Muscle layer of colon (tissue), 2 donors: ENCODE results near the gene TNNT1.
A peak's percentile ranks its signal among the peaks of the same experiment; 100 is the strongest.

ENCODE experiments used
- H3K27ac ChIP-seq: one replicate; pipeline ENCODE4 v1.7.0; 2013; ENCODE audit warnings: low read depth, mild to moderate bottlenecking, low read length, moderate library complexity
- H3K27me3 ChIP-seq, 2 donors: one replicate each; pipeline ENCODE4 v1.7.0; 2013; ENCODE audit warnings: low read length in 2 of 2, mild to moderate bottlenecking in 2 of 2; ENCODE audit not compliant: insufficient read depth in 2 of 2, control insufficient read depth in 1 of 2
- H3K36me3 ChIP-seq: one replicate; pipeline ENCODE4 v1.7.0; 2013; ENCODE audit warnings: mild to moderate bottlenecking, low read length; ENCODE audit not compliant: insufficient read depth
- H3K4me1 ChIP-seq: one replicate; pipeline ENCODE4 v1.7.0; 2013; ENCODE audit warnings: mild to moderate bottlenecking, low read length; ENCODE audit not compliant: insufficient read depth
- H3K4me3 ChIP-seq, 2 donors: one replicate each; pipeline ENCODE4 v1.7.0; 2013; ENCODE audit warnings: low read length in 2 of 2, low read depth in 1 of 2, mild to moderate bottlenecking in 1 of 2, moderate library complexity in 1 of 2
- H3K9ac ChIP-seq: one replicate; pipeline ENCODE4 v1.7.0; 2013; ENCODE audit warnings: low read length
- H3K9me3 ChIP-seq: one replicate; pipeline ENCODE4 v1.7.0; 2013; ENCODE audit warnings: mild to moderate bottlenecking, low read length
- donor health status: abdominal sarcoma.
- donor health status: Adenocarcinoma of cecum.

The TNNT1 gene

DNA sequence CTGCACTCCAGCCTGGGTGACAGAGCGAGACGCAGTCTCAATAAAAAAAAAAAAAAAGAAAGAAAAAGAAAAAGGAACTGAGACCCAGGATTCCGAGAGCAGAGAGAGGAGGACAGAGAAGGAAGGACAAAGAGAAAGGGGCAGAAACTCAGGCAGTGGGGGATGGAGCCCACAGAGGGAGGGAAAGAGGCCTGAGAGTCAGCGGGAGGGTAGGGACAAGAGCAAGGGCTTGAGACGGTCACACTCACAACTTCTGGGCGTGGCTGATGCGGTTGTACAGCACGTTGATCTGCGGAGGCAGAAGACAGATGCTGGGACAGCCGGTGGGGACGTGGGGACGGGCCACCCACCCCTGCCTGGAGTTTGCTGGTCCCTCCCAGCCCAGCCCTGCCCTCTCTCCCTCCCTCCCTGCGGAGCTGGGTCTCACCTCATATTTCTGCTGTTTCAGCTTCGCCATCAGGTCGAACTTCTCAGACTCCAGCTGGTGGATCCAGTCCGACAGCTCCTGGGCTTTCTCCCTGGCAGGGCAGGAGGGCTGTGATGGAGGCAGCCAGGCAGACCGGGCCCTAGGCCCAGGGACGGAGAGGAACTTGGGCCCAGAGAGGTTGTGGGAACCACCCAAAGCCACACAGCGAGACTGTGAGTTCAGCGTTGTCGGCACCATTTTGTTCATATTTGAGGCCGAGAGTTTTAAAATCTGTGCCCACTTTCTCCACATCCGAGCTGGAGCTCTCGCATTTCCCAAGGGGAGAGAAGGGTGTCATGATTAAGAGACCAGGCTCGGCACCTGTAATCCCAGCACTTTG, 15.2 kb downstream of the TNNT1 start:
- H3K4me1 ChIP-seq = no peaks in the 10 kb centered on the region
- H3K27ac ChIP-seq = no peak overlapping the region
- H3K27me3 ChIP-seq = peaks cover 9 to 29% of the 10 kb centered on the region in 2 donors

DNA sequence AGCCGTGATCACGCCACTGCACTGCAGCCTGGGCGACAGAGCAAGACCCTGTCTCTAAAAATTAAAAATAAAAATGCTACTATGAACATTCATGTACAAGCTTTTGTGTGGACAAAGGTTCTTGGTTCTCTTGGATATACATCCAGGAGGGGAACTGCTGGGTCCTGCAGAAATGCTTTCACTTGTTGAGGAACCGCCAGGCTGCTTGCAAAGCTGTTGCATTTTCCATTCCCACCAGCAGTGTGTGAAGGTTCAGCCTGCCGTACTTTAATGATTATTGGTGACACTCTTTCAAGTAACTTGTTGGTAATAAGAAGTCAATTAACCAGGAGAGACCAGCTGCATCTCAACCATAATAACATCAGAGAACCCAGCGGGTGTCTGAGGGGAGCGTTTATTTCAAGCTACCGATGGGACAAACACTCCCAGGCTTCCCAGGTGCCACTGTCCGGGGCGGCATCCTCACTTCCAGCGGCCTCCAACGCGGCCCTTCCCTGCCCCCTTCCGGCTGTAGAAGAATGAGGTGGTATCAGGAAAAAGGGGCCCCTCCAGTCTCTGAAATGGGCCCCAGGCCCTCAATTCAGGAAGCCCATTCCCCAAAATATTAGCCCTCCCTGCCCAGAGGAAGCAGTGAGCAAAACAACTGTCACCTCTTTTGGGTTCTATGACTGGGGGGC, 16.4 kb downstream of the TNNT1 start:
- peaks cover 9 to 23% of the 10 kb centered on the region in 2 donors for H3K27me3 ChIP-seq
- H3K9me3 ChIP-seq = no peaks in the 10 kb centered on the region
- H3K9ac ChIP-seq = no peak overlapping the region
- H3K27ac ChIP-seq = no peak overlapping the region
- no peaks in the 10 kb centered on the region for H3K4me1 ChIP-seq
- no peak overlapping the region for H3K4me3 ChIP-seq
- no peaks in the 10 kb centered on the region for H3K36me3 ChIP-seq

More for the DNA sequence above, 15.2 kb downstream of the TNNT1 start:
- Histone ChIP-seq H3K36me3 (no peaks in the 10 kb centered on the region), H3K9me3 (no peaks in the 10 kb centered on the region), H3K9ac (no peak overlapping the region), H3K4me3 (no peak overlapping the region)

DNA sequence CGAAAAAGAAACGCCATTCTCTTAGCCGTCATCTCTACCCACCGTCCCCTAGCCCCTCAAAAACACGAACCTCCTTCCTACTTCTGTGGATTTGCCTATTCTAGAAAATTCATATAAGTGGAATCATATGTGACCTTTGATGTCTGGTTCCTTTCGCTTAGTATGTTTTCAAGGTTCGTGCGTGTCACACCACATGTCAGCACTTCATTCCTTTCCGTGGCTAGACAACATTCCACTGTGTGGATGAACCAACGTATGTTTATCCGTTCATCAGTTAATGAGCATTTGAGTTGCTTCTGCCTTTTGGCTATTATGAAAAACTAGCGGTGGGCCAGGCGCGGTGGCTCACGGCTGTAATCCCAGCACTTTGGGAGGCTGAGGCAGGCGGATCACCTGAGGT, 17.6 kb downstream of the TNNT1 start:
- no peak overlapping the region for H3K4me3 ChIP-seq
- H3K27ac ChIP-seq = no peak overlapping the region
- H3K27me3 ChIP-seq = peaks cover 9 to 11% of the 10 kb centered on the region in 2 donors
- H3K9ac ChIP-seq = no peak overlapping the region
- H3K36me3 ChIP-seq = no peaks in the 10 kb centered on the region
- H3K9me3 ChIP-seq = no peaks in the 10 kb centered on the region
- H3K4me1 ChIP-seq = no peaks in the 10 kb centered on the region

DNA sequence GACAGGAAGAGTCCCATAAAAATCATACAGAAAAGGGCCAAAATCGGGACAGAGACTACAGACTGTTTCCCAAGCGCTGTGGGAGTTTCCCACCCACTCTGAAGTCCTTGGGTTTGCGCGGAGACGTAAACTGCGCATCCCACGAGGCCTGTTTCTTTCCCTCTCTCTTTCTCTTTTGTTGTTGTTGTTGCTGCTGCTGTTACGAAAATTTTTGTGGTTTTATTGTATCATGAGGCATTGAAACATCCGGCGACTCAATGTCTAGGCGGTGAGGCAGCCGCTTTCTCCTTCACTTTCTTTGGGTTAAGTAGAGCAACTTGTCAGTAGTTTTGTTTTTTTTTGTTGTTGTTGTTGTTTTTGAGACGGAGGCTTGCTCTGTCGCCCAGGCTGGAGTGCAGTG, 30.0 kb downstream of the TNNT1 start:
- Histone ChIP-seq H3K4me1 (peaks cover 28% of the 10 kb centered on the region), H3K36me3 (no peaks in the 10 kb centered on the region), H3K9ac (no peak overlapping the region), H3K27me3 (peaks cover 0 to under 1% of the 10 kb centered on the region in 2 donors), H3K4me3 (no peak overlapping the region), H3K9me3 (no peaks in the 10 kb centered on the region), H3K27ac (no peak overlapping the region)

DNA sequence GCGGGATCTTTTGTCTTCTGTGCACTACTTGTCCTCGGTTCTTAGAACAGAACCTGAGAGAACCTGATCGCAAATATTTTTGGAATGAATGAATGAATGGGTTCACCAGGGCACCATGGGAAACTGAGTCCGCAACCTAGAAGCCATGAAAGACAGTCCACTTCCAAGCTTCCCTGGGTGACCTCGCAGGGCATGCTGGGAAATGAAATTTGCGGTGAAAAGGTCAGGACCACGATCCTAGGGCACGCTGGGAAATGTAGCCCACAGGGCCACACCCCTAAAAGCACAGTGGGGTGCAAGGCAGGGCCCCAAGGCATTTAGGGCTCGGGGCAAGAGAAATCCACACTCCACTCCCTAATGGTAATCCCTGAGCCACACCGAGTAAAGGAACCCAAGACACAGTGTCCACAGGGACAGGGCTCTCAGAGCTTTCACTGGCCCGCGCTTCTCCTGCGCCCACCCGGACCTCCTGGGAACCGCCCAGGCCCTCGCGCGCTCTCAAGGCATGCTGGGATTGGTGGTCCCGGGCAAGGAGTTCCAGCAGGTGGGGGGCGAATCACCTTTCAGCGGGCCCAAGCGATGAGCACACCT, 30.5 kb downstream of the TNNT1 start:
- peak overlapping the region; percentile 60 to 80 for H3K4me3 ChIP-seq
- H3K36me3 ChIP-seq = no peaks in the 10 kb centered on the region
- peak overlapping the region; percentile 88 for H3K27ac ChIP-seq
- no peaks in the 10 kb centered on the region for H3K9me3 ChIP-seq
- peaks cover 30% of the 10 kb centered on the region for H3K4me1 ChIP-seq
- no peaks in the 10 kb centered on the region for H3K27me3 ChIP-seq
- no peak overlapping the region for H3K9ac ChIP-seq

DNA sequence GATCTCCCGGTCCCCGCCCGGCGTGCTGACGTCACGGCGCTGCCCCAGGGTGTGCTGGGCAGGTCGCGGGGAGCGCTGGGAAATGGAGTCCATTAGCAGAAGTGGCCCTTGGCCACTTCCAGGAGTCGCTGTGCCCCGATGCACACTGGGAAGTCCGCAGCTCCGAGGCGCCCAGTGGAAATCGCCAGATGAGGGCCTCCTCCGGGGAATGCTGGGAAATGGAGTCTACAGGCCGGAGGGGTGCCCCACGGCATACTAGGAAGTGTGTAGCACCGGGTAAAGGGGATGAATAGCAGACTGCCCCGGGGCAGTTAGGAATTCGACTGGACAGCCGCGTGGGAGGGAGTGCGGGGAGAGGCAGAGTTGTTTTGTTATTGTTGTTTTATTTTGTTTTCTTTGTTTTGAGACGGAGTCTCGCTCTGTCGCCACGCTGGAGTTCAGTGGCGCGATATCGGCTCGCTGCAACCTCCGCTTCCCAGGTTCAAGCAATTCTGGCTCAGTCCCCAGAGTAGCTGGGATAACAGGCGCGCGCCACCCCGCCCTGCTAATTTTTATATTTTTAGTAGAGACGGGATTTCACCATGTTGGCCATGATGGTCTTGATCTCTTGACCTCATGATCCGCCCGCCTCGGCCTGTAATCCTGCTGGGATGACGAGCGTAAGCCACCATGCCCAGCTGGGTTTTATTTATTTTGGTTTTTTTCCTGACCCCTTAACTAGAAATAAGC, 31.2 kb downstream of the TNNT1 start:
- peak overlapping the region; percentile 60 to 80 for H3K4me3 ChIP-seq
- H3K27ac ChIP-seq = peak overlapping the region; percentile 88
- no peaks in the 10 kb centered on the region for H3K36me3 ChIP-seq
- peaks cover 37% of the 10 kb centered on the region for H3K4me1 ChIP-seq
- H3K9ac ChIP-seq = no peak overlapping the region
- no peaks in the 10 kb centered on the region for H3K27me3 ChIP-seq
- H3K9me3 ChIP-seq = no peaks in the 10 kb centered on the region

DNA sequence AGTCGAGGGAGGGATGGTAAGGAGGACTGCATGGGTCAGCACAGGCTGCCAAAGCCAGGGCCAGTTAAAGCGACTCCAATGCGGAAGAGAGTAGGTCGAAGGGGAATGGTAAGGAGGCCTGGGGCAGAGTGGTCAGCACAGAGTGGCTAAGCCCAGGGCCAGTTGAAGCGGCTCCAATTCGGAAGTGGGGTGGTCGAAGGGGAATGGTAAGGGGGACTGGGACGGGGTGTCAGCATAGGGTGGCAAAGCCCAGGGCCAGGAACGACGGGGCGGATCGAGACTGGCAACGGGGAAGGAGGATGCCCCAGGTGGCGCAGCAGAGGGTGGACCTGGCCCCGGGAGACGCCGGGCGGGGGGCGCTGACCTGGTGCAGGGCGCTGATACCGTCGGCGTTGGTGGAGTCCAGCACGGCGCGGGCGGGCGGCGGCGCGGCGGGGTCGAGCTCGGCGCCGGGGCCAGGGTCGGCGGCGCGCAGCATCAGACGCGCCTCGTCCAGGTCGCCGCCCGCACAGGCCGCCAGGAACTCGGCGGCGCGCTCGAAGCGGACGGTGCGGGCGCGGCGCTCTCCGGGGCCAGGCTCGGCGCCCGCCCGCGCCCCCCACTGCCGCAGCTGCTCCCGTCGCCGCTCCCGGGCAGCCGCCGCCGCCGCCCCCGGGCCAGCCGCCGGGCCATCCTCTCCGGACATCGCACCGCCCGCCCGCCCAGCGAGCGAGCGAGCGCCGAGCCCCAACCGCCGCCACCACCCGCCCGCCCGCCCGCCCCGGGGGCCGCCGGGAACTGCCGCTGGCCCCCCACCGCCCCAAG, 31.9 kb downstream of the TNNT1 start, which contains the start of gene PPP1R12C:
Gene PPP1R12C, minus strand, starts transcription at position 779 of the 804 bp plus-strand sequence. Its CDS starts 94 bp downstream, at position 685.
- H3K36me3 ChIP-seq = no peaks in the 10 kb centered on the region
- H3K9ac ChIP-seq = peak within 1 kb of the TSS; percentile 91
- no peaks in the 10 kb centered on the region for H3K9me3 ChIP-seq
- no peaks in the 10 kb centered on the region for H3K27me3 ChIP-seq
- peak within 1 kb of the TSS; percentile 99 for H3K27ac ChIP-seq
- peak within 1 kb of the TSS; percentile 80 to 89 for H3K4me3 ChIP-seq
- peaks cover 45% of the 10 kb centered on the region for H3K4me1 ChIP-seq

DNA sequence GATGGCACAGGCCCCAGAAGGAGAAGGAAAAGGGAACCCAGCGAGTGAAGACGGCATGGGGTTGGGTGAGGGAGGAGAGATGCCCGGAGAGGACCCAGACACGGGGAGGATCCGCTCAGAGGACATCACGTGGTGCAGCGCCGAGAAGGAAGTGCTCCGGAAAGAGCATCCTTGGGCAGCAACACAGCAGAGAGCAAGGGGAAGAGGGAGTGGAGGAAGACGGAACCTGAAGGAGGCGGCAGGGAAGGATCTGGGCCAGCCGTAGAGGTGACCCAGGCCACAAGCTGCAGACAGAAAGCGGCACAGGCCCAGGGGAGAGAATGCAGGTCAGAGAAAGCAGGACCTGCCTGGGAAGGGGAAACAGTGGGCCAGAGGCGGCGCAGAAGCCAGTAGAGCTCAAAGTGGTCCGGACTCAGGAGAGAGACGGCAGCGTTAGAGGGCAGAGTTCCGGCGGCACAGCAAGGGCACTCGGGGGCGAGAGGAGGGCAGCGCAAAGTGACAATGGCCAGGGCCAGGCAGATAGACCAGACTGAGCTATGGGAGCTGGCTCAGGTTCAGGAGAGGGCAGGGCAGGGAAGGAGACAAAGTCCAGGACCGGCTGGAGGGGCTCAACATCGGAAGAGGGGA, 32.7 kb downstream of the TNNT1 start:
- peak overlapping the region; percentile 99 for H3K27ac ChIP-seq
- peaks cover 50% of the 10 kb centered on the region for H3K4me1 ChIP-seq
- no peaks in the 10 kb centered on the region for H3K36me3 ChIP-seq
- H3K9ac ChIP-seq = peak overlapping the region; percentile 91
- H3K9me3 ChIP-seq = no peaks in the 10 kb centered on the region
- H3K4me3 ChIP-seq = peak overlapping the region; percentile 78 to 89
- no peaks in the 10 kb centered on the region for H3K27me3 ChIP-seq

DNA sequence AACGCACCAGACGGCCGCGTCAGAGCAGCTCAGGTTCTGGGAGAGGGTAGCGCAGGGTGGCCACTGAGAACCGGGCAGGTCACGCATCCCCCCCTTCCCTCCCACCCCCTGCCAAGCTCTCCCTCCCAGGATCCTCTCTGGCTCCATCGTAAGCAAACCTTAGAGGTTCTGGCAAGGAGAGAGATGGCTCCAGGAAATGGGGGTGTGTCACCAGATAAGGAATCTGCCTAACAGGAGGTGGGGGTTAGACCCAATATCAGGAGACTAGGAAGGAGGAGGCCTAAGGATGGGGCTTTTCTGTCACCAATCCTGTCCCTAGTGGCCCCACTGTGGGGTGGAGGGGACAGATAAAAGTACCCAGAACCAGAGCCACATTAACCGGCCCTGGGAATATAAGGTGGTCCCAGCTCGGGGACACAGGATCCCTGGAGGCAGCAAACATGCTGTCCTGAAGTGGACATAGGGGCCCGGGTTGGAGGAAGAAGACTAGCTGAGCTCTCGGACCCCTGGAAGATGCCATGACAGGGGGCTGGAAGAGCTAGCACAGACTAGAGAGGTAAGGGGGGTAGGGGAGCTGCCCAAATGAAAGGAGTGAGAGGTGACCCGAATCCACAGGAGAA, 33.5 kb downstream of the TNNT1 start:
- Histone ChIP-seq H3K9me3 (no peaks in the 10 kb centered on the region), H3K27ac (peak overlapping the region; percentile 99), H3K4me1 (peaks cover 52% of the 10 kb centered on the region), H3K9ac (peak overlapping the region; percentile 91), H3K36me3 (peaks cover under 1% of the 10 kb centered on the region), H3K27me3 (no peaks in the 10 kb centered on the region), H3K4me3 (peak overlapping the region; percentile 78 to 89)

DNA sequence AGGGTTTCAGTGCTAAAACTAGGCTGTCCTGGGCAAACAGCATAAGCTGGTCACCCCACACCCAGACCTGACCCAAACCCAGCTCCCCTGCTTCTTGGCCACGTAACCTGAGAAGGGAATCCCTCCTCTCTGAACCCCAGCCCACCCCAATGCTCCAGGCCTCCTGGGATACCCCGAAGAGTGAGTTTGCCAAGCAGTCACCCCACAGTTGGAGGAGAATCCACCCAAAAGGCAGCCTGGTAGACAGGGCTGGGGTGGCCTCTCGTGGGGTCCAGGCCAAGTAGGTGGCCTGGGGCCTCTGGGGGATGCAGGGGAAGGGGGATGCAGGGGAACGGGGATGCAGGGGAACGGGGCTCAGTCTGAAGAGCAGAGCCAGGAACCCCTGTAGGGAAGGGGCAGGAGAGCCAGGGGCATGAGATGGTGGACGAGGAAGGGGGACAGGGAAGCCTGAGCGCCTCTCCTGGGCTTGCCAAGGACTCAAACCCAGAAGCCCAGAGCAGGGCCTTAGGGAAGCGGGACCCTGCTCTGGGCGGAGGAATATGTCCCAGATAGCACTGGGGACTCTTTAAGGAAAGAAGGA, 34.4 kb downstream of the TNNT1 start:
- H3K4me1 ChIP-seq = peaks cover 52% of the 10 kb centered on the region

More for the DNA sequence above, 34.4 kb downstream of the TNNT1 start:
- H3K36me3 ChIP-seq = peaks cover 9% of the 10 kb centered on the region
- H3K4me3 ChIP-seq = peak overlapping the region; percentile 78 to 89
- H3K27ac ChIP-seq = peak overlapping the region; percentile 99
- H3K9ac ChIP-seq = peak overlapping the region; percentile 84
- H3K9me3 ChIP-seq = no peaks in the 10 kb centered on the region
- no peaks in the 10 kb centered on the region for H3K27me3 ChIP-seq
